IMR-90 (cell line): ENCODE measurements around the gene FXYD4. TPM values are rescaled to one million over a fixed set of nuclear protein-coding genes. Genes with fewer than 3 reads are reported as not detected.
A peak's percentile ranks its signal among the peaks of the same experiment; 100 is the strongest.

Experiments used
- ATAC-seq: fragments of 200-7000 bp; cut with Tn5 transposase; 2 replicates; pipeline ENCODE4 v1.9.1; 2020; ENCODE audit warnings: low read depth, mild to moderate bottlenecking, moderate library complexity
- BruUV-seq: library from RNA; stranded (reverse); fragments of 400-500 nt; replicated peaks from 2 replicates; lab custom pipeline; 2021; lab: Mats Ljungman, UMichigan
- CTCF ChIA-PET: fragments of 300-600 bp; formaldehyde crosslinking; extraction: SDS; loops from one replicate; lab custom pipeline; 2021; ENCODE audit warnings: antibody characterized with exemption; lab: Yijun Ruan, JAX
- POLR2A ChIA-PET: fragments of 300-600 bp; sonication (Branson Sonifier 250); formaldehyde crosslinking; loops from one replicate; lab custom pipeline; 2022; ENCODE audit warnings: antibody characterized with exemption; ENCODE audit not compliant: unreplicated experiment; lab: Charles Lee
- DNase-seq: peaks from one replicate; pipeline ENCODE4 v3.0.0; 2013
- H2AFZ ChIP-seq: replicated peaks from 2 replicates; pipeline ENCODE3; 2013; ENCODE audit warnings: low read length, mild to moderate bottlenecking; ENCODE audit not compliant: poor library complexity
- H2AK5ac ChIP-seq: 2 replicates; pipeline ENCODE4 v1.6.1; 2013; ENCODE audit warnings: low read depth, low read length, inconsistent platforms
- H2AK9ac ChIP-seq: replicated peaks from 2 replicates; pipeline ENCODE3; 2013; ENCODE audit warnings: mild to moderate bottlenecking, low read depth, low read length, moderate library complexity; ENCODE audit not compliant: poor library complexity
- H2BK120ac ChIP-seq: 2 replicates; pipeline ENCODE4 v1.6.1; 2013; ENCODE audit warnings: low read depth, low read length, inconsistent platforms
- H2BK15ac ChIP-seq: 3 replicates; pipeline ENCODE4 v1.6.1; 2013; ENCODE audit warnings: low read depth, low read length, inconsistent platforms
- H2BK20ac ChIP-seq: 2 replicates; pipeline ENCODE4 v1.6.1; 2013; ENCODE audit warnings: low read depth, mild to moderate bottlenecking, inconsistent platforms, low read length, moderate library complexity
- H2BK5ac ChIP-seq: 2 replicates; pipeline ENCODE4 v1.6.1; 2013; ENCODE audit warnings: mild to moderate bottlenecking, low read depth, low read length, inconsistent platforms; ENCODE audit not compliant: poor library complexity, severe bottlenecking
- H3K14ac ChIP-seq: replicated peaks from 2 replicates; pipeline ENCODE4 v1.6.1; 2013; ENCODE audit warnings: low read depth, low read length, inconsistent platforms
- H3K18ac ChIP-seq: 2 replicates; pipeline ENCODE4 v1.6.1; 2013; ENCODE audit warnings: low read depth, low read length, control low read depth
- H3K23ac ChIP-seq: 2 replicates; pipeline ENCODE4 v1.6.1; 2013; ENCODE audit warnings: low read depth, low read length, inconsistent platforms
- H3K27ac ChIP-seq: 2 replicates; pipeline ENCODE4 v1.5.1; 2013; ENCODE audit warnings: mild to moderate bottlenecking, control low read depth, low read length; ENCODE audit not compliant: insufficient read depth
- H3K27me3 ChIP-seq: 2 replicates; pipeline ENCODE4 v1.6.1; 2013; ENCODE audit warnings: low read length; ENCODE audit not compliant: control insufficient read depth, insufficient read depth
- H3K36me3 ChIP-seq: 2 replicates; pipeline ENCODE4 v1.6.1; 2013; ENCODE audit warnings: low read length, mixed read lengths; ENCODE audit not compliant: control insufficient read depth, insufficient read depth
- H3K4ac ChIP-seq: 2 replicates; pipeline ENCODE4 v1.6.1; 2013; ENCODE audit warnings: low read depth, low read length, inconsistent platforms
- H3K4me1 ChIP-seq: 2 replicates; pipeline ENCODE4 v1.6.1; 2013; ENCODE audit warnings: low read length, mixed read lengths; ENCODE audit not compliant: control insufficient read depth, insufficient read depth
- H3K4me2 ChIP-seq: 2 replicates; pipeline ENCODE4 v1.6.1; 2013; ENCODE audit warnings: low read depth, mild to moderate bottlenecking, control low read depth, low read length, moderate library complexity
- H3K4me3 ChIP-seq: 2 replicates; pipeline ENCODE4 v1.5.1; 2013; ENCODE audit warnings: low read depth, mild to moderate bottlenecking, control low read depth, low read length, moderate library complexity; ENCODE audit not compliant: insufficient read depth
- H3K56ac ChIP-seq: 2 replicates; pipeline ENCODE4 v1.6.1; 2013; ENCODE audit warnings: low read length, inconsistent platforms; ENCODE audit not compliant: insufficient read depth; ENCODE audit errors: extremely low read depth
- H3K79me1 ChIP-seq, 2 experiments: 2 replicates each; pipeline ENCODE4 v1.6.1; 2013; ENCODE audit warnings: low read length in 2 of 2, inconsistent platforms in 1 of 2, low read depth in 1 of 2
- H3K9ac ChIP-seq: 2 replicates; pipeline ENCODE4 v1.6.1; 2013; ENCODE audit warnings: low read depth, low read length, control low read depth
- H3K9me1 ChIP-seq: 2 replicates; pipeline ENCODE4 v1.6.1; 2013; ENCODE audit warnings: low read length, inconsistent platforms; ENCODE audit not compliant: insufficient read depth
- H3K9me3 ChIP-seq: 2 replicates; pipeline ENCODE4 v1.6.1; 2013; ENCODE audit warnings: low read length; ENCODE audit not compliant: control insufficient read depth, insufficient read depth
- H4K20me1 ChIP-seq: 2 replicates; pipeline ENCODE4 v1.6.1; 2013; ENCODE audit warnings: low read length, inconsistent platforms; ENCODE audit not compliant: insufficient read depth
- H4K5ac ChIP-seq: 2 replicates; pipeline ENCODE4 v1.6.1; 2013; ENCODE audit warnings: mild to moderate bottlenecking, low read depth, low read length, control low read depth
- H4K8ac ChIP-seq, 2 experiments: 2 replicates each; pipeline ENCODE4 v1.6.1; 2013; ENCODE audit warnings: low read depth in 2 of 2, low read length in 2 of 2, control low read depth in 1 of 2, inconsistent platforms in 1 of 2
- H4K91ac ChIP-seq: 2 replicates; pipeline ENCODE4 v1.6.1; 2013; ENCODE audit warnings: low read depth, low read length, inconsistent platforms; ENCODE audit not compliant: insufficient read depth
- RAD21 ChIP-seq: IDR thresholded peaks from 2 replicates; pipeline ENCODE4 v1.6.1; 2012; ENCODE audit warnings: low read length, improper control_type of control experiment
- WGBS, 2 experiments: methylation state at CpG; one replicate each; pipeline versions ENCODE4 v1.1.5 to v1.1.7; 2013; ENCODE audit warnings: missing lambda C conversion rate in 2 of 2; ENCODE audit not compliant: insufficient read length in 1 of 2; ENCODE audit errors: extremely low coverage in 2 of 2; 5-methylcytosine and 5-hydroxymethylcytosine counted together
- dilution Hi-C: fragments of 300-500 bp; cut with HindIII; formaldehyde crosslinking; loops from one replicate; pipeline ENCODE4 v1.14.3; 2018; ENCODE audit warnings: low sequenced_read_pairs; ENCODE audit not compliant: unreplicated experiment
- in situ Hi-C: fragments of 300-500 bp; cut with MboI; formaldehyde crosslinking; loops from 3 replicates; pipeline ENCODE4 v1.14.3; 2019; ENCODE audit warnings: low sequenced_read_pairs, inconsistent platforms, mixed read lengths
- intact Hi-C: fragments of 100-400 bp; cut with micrococcal nuclease; formaldehyde crosslinking; loops from 2 replicates; pipeline ENCODE4 v1.10.0; 2022
- polyA plus RNA-seq, 3 experiments: library from polyadenylated mRNA; depleted of rRNA; stranded (reverse); fragments of >200 nt; gene quantifications; 2 replicates each; pipeline ENCODE4 v1.2.3, GENCODE V29; 2012; ENCODE audit warnings: low replicate concordance in 1 of 3
- total RNA-seq: library from RNA; depleted of rRNA; stranded (reverse); fragments of >200 nt; gene quantifications from 2 replicates; pipeline ENCODE4 v1.2.3, GENCODE V29; 2012
- TF ChIP-seq, protein P1 (sequence below): conservative IDR thresholded peaks from 2 replicates; pipeline ENCODE4 v1.5.1; 2012; ENCODE audit warnings: mild to moderate bottlenecking, low read depth, low read length, improper control_type of control experiment

The FXYD4 gene
- total and polyA plus RNA-seq, 2 of the 4 experiments (the other 2 are of a cell fraction): not detected

DNA sequence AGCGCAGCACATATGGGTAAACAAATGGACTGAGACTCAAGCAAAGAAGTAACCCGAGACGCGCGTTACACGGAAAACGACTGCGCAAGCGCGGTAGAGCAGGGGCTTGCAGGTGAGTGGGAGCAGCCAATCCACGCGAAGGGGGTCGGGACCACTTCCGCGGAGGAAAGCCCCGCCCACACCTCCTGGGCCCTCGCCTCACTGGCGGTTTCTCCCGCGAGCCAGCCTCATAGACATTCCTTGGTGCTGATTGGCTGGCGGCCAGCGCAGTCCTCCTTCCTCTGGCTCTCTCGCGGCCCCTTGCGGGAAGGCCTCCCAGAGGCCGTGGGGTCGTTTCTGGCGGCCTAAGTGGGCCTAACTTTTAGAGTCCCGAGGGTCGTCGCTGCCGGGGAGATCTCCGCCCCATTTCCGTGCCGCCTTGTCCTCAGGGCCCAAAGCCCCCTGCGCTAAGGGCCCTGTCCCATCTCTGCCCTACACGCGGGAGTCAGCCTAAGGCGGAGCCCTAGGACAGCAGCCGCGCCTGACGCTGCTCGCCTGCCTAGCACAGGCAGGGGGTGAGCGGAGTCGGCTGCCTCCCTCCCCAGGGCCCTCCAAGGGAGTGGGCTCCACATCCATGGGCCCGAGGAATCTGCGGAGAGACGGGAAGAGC lies 9.1 kb upstream of the FXYD4 start:
- Histone ChIP-seq H4K91ac (peak overlapping the region; percentile 23; the same call in 1 of the 2 replicates), H3K79me1 (no peaks in the 10 kb centered on the region; a peak in 1 of 4 replicates), H2AK5ac (no peak overlapping the region), H2AFZ (peak overlapping the region; percentile 94), H3K56ac (no peak overlapping the region), H3K36me3 (no peaks in the 10 kb centered on the region), H3K18ac (no peak overlapping the region), H2BK5ac (no peak overlapping the region), H3K4ac (peak overlapping the region; percentile 65; the same call in 1 of the 2 replicates), H3K9me3 (no peaks in the 10 kb centered on the region), H3K27me3 (no peaks in the 10 kb centered on the region; the same call in 1 of the 2 replicates), H3K9me1 (0 out of 2 replicates have a peak, but pooled peaks cover 3% of the 10 kb centered on the region), H4K5ac (peak overlapping the region; percentile 10; the same call in 1 of the 2 replicates), H2BK20ac (no peak overlapping the region), H3K14ac (peak overlapping the region; percentile 5; the same call in 1 of the 2 replicates), H3K4me3 (peak overlapping the region; percentile 29), H2AK9ac (peak overlapping the region; percentile 65), H4K8ac (peak overlapping the region; percentile 11 to 79), H3K4me2 (peak overlapping the region; percentile 61), H3K27ac (no peak overlapping the region), H2BK15ac (no peak overlapping the region), H3K4me1 (no peaks in the 10 kb centered on the region), H2BK120ac (no peak overlapping the region), H3K23ac (no peak overlapping the region), H3K9ac (no peak overlapping the region), H4K20me1 (no peaks in the 10 kb centered on the region)
- ATAC-seq (peak; percentile 93), DNase-seq (peak; percentile 52)
- in situ Hi-C loops (no loop called here), intact Hi-C loops (no loop called here), dilution Hi-C loops (no loop called here)
- 13% methylated on average over 23 of the region's 48 CpGs; no CpG with 5 or more reads in 1 of the 2 experiments for WGBS, 2 experiments
- POLR2A ChIA-PET: no interaction called here
- no TSS peak for BruUV-seq
- no peak for TF ChIP-seq RAD21
- TF ChIP-seq, protein P1, sequence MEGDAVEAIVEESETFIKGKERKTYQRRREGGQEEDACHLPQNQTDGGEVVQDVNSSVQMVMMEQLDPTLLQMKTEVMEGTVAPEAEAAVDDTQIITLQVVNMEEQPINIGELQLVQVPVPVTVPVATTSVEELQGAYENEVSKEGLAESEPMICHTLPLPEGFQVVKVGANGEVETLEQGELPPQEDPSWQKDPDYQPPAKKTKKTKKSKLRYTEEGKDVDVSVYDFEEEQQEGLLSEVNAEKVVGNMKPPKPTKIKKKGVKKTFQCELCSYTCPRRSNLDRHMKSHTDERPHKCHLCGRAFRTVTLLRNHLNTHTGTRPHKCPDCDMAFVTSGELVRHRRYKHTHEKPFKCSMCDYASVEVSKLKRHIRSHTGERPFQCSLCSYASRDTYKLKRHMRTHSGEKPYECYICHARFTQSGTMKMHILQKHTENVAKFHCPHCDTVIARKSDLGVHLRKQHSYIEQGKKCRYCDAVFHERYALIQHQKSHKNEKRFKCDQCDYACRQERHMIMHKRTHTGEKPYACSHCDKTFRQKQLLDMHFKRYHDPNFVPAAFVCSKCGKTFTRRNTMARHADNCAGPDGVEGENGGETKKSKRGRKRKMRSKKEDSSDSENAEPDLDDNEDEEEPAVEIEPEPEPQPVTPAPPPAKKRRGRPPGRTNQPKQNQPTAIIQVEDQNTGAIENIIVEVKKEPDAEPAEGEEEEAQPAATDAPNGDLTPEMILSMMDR: 0 out of 2 replicates have a peak, but pooled peaks have one; percentile 20
- CTCF ChIA-PET: no interaction called here
